Right forelimb (tissue), 1 donor: Measurements from ENCODE around the gene HOXC12.

ENCODE experiments used
- DNase-seq: peaks from one replicate; pipeline ENCODE4 v3.0.0-alpha.2; 2018

The HOXC12 gene

DNA sequence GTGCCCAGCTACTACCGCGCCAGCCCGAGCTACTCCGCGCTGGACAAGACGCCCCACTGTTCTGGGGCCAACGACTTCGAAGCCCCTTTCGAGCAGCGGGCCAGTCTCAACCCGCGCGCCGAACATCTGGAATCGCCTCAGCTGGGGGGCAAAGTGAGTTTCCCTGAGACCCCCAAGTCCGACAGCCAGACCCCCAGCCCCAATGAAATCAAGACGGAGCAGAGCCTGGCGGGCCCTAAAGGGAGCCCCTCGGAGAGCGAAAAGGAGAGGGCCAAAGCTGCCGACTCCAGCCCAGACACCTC, 30.9 kb downstream of the HOXC12 start:
- DNase-seq, result no peak

DNA sequence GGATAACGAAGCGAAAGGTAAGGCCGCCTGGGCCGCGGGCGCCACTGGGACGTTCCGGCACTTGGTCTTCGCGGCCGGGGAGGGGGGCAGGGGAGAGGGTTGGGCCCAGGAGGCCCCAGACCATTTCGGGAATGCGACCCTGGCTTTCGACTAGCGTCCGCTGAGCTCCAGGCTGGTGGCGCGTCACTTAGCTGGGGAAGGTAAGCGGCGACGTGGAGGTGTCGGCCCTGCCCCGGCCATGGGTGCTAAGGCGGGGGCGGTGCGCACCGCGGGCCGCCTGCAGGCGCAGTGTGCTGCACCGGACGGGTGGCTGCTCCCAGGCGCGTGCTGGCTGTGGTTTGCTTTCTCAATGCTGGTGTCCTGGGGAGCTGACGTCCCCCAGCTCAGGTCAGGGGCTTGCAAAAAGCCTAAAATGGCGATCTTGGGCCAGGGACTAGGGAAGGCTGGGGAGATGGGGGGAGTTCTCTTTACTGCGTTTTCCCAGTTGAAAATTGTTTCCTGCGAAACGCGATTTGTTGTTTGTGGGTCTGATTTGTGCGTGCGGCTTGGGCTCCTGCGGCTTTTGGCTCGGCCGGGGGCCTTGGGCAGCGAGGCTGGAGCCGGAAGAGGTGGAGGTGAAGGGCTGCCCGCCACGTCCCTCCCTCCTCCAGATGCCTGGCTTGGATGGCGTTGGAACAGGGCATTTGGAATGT, 31.4 kb downstream of the HOXC12 start:
- no peak for DNase-seq

DNA sequence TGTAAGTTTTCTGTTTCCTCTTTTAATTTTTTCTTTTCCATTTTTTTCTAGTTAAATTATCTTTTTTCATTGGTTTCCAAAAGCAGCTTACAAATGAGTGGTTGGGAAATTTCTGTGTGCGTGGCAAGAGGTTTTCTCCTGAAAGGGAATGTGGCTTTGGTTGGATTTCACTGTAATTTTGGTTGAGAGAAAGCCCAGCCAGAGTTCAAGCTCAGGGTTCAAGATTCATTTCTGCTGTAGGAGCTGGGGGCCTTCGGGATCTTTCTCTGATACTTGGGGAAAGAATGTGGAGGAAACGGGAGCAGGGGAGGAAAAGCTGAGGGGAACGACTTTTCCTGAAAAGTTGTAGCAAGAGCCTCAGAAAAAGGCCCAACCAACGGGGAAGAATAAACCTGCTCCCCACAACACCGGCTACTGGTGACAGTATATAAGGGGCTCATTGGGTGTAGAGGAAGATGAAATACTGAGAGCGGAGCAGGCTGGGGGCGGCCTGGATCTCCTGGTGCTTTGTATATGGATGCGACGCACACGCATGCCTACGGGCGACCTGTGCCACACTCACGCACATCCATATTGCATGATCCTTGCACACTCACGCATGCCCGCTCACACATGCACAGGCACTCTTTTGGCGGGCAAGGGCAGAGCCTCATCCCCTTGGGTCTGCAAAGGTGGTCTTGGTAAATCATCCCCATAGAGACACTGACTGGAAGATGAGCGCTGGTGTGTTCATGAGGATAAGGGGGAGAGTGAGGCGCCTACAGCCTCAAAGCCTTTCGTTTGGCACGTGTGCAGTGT, 32.2 kb downstream of the HOXC12 start:
- no peak for DNase-seq

- no peak for DNase-seq
These were observed 33.1 kb downstream of the HOXC12 start for GRCh38 chr12:53987787-53988230.

- no peak for DNase-seq
These were observed 34.0 kb downstream of the HOXC12 start for GRCh38 chr12:53988541-53989226.

DNA sequence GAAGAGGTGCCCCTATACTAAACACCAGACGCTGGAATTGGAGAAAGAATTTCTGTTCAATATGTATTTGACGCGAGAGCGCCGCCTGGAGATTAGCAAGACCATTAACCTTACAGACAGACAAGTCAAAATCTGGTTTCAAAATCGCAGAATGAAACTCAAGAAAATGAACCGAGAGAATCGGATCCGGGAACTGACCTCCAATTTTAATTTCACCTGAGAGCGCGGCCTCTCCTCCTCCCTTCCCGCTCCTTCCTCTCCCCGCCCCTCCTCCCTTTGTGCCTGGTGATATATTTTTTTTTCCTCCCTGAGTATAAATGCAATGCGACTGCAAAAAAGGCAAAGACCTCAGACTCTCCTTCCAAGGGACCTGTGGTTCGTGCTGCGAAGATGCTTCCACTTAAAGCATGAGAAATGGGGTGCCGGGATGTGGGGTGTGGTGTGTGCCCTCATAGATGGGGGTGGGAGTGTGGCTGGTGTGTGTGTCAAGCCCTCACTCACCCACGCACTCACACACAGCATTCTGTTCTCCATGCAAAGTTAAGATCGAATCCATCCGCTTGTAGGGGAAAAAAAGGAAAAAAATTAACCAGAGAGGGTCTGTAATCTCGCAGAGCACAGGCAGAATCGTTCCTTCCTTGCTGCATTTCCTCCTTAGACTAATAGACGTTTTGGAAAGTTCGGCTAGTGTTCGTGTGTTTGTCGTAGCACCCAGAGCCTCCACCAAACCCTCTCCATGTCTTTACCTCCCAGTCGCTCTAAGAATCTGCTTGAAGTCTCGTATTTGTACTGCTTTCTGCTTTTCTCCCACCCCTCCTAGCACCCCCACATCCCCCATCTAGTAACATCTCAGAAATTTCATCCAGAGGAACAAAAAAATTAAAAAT, 34.8 kb downstream of the HOXC12 start:
- DNase-seq, result no peak

DNA sequence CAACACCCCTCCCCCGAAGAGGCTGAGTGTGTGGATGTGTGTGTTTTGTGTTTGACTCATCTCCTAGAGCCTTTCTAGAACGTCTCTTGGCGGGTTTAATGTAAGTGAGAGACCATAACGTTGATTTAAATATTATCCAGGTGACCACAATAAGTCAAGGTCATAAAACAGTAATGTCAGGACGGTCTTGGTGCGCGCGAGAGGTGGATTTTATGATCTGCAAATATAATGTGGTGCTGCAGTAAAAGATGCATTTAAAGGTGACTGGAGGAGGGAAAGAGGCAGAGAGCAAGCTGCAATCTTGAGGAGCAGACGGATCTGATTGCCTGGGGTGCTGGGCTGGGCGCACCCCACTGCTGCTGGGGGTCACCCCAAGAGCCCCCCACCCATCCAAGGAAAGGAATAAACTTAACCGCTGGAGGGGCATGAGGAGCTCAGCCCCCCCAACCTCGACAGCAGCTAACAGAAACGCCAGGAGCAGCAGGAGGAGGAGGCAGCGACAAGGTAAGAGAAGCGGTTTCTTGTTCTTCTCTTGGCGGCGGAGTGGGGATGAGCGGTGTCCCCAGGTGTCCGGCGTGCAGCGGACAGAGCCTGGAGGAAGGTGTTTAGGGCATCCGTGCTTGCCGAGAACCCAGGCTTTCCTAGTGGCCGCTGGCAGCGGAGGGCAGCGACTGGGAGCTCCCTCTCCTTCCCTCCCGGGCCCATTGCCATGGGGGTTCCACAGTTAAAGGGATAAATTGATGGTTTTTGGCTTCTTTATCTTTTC, 35.8 kb downstream of the HOXC12 start:
- no peak for DNase-seq

- no peak for DNase-seq
These were observed 36.4 kb downstream of the HOXC12 start for GRCh38 chr12:53991077-53991460.

DNA sequence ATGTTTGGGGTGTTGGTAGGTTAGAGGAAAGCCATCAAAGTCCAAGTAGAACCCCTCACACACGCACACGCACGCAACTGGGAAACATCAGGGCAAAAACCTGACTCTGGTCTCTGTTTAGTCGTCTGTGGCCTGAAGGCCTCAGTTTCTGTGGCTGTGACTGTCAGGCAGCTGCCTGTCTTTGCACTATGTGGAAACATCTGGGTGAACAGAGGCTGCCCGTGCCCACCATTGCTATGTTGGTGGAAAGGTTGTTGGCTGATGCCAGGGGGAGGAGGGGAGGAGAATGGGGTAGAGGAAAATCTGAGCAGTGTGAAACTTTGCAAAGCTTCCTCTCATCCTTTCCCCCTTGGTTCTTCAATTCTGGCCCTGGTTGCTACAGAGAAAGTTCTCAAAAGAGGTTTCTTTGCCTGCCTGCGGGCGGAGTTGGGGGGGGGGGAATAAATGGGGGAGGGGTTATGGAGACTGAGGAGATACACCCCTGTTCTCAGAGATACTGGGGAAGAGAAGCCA, 37.7 kb downstream of the HOXC12 start:
- DNase-seq, result no peak

- no peak for DNase-seq
These were observed 38.7 kb downstream of the HOXC12 start for GRCh38 chr12:53993162-53994008.

- DNase-seq, result no peak
These were observed 39.2 kb downstream of the HOXC12 start for GRCh38 chr12:53994009-53994263.

DNA sequence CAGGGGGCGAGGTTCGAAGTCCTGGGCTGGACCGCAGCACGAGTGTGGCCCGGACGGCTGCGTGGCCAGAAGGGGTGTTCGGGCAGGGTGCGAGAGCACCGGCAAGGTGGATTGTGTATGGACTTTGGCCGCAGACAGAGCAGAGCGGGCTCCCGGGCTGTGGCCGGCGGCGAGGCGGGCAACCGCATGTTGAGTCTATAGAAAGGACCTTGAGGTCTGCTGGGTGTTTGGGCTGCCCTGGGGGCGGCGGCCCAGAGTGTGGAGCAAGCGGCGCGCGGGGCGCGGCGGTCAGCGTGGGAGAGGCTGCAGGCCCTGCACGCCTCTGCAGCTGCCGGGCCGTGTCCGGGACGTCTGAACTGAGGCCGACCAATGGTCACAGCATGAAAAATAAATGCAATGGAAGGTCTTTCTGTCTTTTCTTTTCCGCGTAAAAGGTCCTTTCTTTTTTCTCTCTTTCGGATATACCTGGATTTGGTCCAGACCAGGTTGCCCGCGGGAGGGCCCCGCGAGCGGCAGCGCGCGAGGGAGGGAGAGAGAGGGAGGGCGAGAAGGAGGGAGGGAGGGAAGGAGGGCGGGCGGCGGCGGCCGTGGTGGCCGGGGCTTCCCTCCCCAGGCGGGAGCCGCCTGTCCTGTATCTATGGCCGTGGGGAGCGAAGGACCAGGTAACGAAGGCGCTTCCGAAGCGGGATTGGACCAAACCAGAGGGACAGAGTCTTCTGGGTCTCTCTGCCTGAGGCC, 39.7 kb downstream of the HOXC12 start:
- DNase-seq, result no peak

DNA sequence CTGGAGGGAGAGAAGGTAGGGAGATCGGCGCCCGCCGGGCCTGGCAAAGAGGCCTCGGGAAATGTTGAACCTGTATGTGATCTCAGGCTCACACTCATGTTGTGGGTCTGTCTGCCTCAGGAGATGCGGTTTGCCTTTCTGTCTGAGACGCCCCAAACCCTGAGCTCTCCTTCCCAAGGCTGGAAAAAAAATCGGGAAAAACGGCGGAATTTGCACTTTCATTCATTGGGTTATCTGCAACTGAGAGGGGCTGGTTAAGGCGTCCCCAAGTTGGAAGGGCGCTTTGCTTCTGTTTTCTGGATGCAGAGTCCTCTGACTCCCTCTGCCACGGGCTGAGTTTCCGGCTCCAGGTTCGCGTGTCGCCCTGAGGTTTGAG, 40.3 kb downstream of the HOXC12 start:
- DNase-seq, result no peak

GRCh38 chr12:53995378-53996239, 40.9 kb downstream of the HOXC12 start:
- DNase-seq, result no peak

DNA sequence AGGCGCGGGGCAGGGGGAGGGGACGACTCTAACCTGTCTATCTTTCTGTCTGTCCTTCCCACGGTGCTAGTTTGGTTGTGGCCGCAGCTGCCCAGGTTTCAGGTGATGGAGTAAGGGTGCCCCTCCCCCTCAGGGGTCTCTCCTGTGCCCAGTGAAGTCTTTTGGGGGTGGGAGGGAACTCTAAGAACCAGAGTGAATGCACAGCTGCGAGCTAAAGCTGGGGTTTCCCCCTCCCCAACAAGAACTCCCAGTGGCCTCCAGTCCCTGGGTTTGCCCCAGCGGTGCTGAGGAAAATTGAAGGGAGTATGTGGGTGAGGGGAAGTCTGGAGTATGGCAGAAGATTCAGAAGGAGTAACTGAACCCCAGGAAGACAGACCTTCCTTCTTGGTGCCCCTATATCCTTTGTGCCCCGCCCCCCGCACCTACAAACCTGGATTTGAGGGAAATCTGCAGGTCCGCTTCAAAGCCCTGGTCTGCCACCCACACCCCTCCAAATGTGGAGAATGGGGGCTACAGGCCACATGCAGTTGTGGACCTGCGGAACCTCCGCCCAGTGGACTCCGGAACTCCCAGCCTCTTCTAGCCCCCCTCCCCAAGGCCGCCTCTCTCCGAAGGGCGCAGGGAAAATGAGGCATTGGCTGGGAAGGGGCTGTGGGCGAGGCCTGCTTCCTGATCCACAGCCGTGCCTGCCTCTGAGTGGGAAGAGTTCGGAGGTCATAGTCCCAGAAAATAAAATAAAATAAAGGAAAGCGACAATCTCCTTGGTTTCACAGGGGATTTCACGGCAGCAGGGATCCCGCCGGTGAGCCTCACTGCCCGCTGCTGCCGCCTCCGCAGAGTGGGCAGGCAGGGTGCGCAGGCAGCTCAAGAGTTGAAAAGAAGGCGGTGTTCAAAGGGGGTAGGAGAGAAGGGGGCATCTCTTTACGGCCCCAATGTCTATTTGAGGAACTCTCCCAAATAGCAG, 41.8 kb downstream of the HOXC12 start:
- DNase-seq, result no peak

- DNase-seq, result no peak
These were observed 42.8 kb downstream of the HOXC12 start for GRCh38 chr12:53997204-53998109.
